Left ventricle myocardium inferior (tissue), 1 donor: ENCODE results near the gene FRAS1. TPM values are rescaled to one million over a fixed set of nuclear protein-coding genes. Genes with fewer than 3 reads are reported as not detected.

Experiments
- DNase-seq: peaks from one replicate; pipeline ENCODE4 v3.0.0-alpha.2; 2020
- H3K27ac ChIP-seq: fragments of 200-600 bp; replicated peaks from 2 replicates; pipeline ENCODE4 v1.8.0; 2021
- H3K27me3 ChIP-seq: fragments of 200-600 bp; 2 replicates; pipeline ENCODE4 v1.8.0; 2021; ENCODE audit warnings: low read depth
- H3K36me3 ChIP-seq: fragments of 200-600 bp; 2 replicates; pipeline ENCODE4 v1.8.0; 2021
- H3K4me1 ChIP-seq: fragments of 200-600 bp; 2 replicates; pipeline ENCODE4 v1.8.0; 2021
- H3K4me3 ChIP-seq: fragments of 200-600 bp; 2 replicates; pipeline ENCODE4 v1.8.0; 2021; ENCODE audit warnings: mild to moderate bottlenecking, moderate library complexity
- H3K9me3 ChIP-seq: fragments of 200-600 bp; replicated peaks from 2 replicates; pipeline ENCODE4 v1.8.0; 2021
- intact Hi-C: fragments of 100-400 bp; cut with micrococcal nuclease; formaldehyde crosslinking; loops from one replicate; pipeline ENCODE4 v1.11.0; 2022
- total RNA-seq: library from RNA; stranded (reverse); fragmentation: NEBNext Ultra II Directional; extraction: Animal tissue kit (Norgen Biotek cat#: 25700); gene quantifications from one replicate; pipeline ENCODE4 v1.2.1, GENCODE V29; 2021
- TF ChIP-seq, protein P1 (sequence below): fragments of 200-600 bp; IDR thresholded peaks from 2 replicates; pipeline ENCODE4 v1.8.0; 2021; ENCODE audit warnings: antibody characterized with exemption, mild to moderate bottlenecking, borderline replicate concordance
- donor health status: DM: no; HTN: yes; CAD: no; lungs with severe emphysema.

Gene FRAS1
- total RNA-seq, 1 donor from 2014 or later: 1.4 TPM

- H3K27ac ChIP-seq: no peak overlapping the region
- no peak overlapping the region for H3K4me3 ChIP-seq
- H3K36me3 ChIP-seq: peaks cover 5% of the 10 kb centered on the region
- no peaks in the 10 kb centered on the region for H3K4me1 ChIP-seq
- TF ChIP-seq, protein P1, sequence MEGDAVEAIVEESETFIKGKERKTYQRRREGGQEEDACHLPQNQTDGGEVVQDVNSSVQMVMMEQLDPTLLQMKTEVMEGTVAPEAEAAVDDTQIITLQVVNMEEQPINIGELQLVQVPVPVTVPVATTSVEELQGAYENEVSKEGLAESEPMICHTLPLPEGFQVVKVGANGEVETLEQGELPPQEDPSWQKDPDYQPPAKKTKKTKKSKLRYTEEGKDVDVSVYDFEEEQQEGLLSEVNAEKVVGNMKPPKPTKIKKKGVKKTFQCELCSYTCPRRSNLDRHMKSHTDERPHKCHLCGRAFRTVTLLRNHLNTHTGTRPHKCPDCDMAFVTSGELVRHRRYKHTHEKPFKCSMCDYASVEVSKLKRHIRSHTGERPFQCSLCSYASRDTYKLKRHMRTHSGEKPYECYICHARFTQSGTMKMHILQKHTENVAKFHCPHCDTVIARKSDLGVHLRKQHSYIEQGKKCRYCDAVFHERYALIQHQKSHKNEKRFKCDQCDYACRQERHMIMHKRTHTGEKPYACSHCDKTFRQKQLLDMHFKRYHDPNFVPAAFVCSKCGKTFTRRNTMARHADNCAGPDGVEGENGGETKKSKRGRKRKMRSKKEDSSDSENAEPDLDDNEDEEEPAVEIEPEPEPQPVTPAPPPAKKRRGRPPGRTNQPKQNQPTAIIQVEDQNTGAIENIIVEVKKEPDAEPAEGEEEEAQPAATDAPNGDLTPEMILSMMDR: no peak
- H3K9me3 ChIP-seq: peaks cover 33% of the 10 kb centered on the region
- H3K27me3 ChIP-seq: no peaks in the 10 kb centered on the region
- no peak for DNase-seq
- intact Hi-C loops: no loop called here
These were observed 340.1 kb downstream of the FRAS1 start for GRCh38 chr4:78397292-78397630.

DNA sequence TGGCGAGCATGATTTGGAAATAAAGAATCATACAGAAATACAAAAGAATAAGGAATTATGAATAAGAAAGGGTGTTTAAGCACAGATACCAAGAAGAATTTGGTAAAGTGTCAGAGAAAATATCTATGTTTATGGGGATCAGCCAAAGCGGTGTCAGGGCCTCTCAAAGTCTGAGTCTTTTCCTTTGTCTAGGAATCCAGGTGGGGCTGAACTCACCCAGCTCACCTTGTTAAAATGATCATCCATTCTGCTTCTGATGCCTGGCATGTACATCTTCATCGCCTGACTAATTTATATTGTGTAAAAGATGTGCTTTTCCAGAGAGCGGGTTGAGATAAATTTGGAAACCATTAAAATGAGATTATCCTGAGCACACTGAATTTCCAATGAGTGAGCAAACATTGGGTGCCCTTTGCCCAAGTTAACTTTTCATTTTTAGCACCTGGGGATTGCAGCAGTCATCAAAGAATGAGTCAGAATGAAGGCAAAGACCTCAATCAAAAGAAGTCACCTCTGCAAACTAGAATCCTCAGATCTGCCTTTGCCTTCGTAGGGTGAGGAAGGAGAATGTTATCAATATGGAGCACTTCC is 352.6 kb downstream of the FRAS1 start:
- DNase-seq: no peak
- H3K9me3 ChIP-seq: no peaks in the 10 kb centered on the region

GRCh38 chr4:78410225-78410624 is 353.1 kb downstream of the FRAS1 start:
- intact Hi-C loops: no loop called here
- H3K36me3 ChIP-seq: no peaks in the 10 kb centered on the region
- TF ChIP-seq, protein P1: no peak

More for the DNA sequence above, 352.6 kb downstream of the FRAS1 start:
- no peak overlapping the region for H3K4me3 ChIP-seq
- H3K4me1 ChIP-seq: peaks cover 10% of the 10 kb centered on the region
- H3K36me3 ChIP-seq: no peaks in the 10 kb centered on the region
- no peaks in the 10 kb centered on the region for H3K27me3 ChIP-seq
- TF ChIP-seq, protein P1: no peak
- H3K27ac ChIP-seq: no peak overlapping the region
- intact Hi-C loops: no loop called here

GRCh38 chr4:78410676-78411075 is 353.6 kb downstream of the FRAS1 start:
- DNase-seq: no peak
- H3K4me1 ChIP-seq: peaks cover 10% of the 10 kb centered on the region
- no peaks in the 10 kb centered on the region for H3K9me3 ChIP-seq
- H3K27me3 ChIP-seq: no peaks in the 10 kb centered on the region
- no peaks in the 10 kb centered on the region for H3K36me3 ChIP-seq
- intact Hi-C loops: no loop called here
- H3K4me3 ChIP-seq: no peak overlapping the region
- TF ChIP-seq, protein P1: no peak
- H3K27ac ChIP-seq: no peak overlapping the region

More at GRCh38 chr4:78410225-78410624, 353.1 kb downstream of the FRAS1 start:
- Histone ChIP-seq H3K27ac (no peak overlapping the region), H3K9me3 (no peaks in the 10 kb centered on the region), H3K4me3 (no peak overlapping the region), H3K4me1 (peaks cover 10% of the 10 kb centered on the region), H3K27me3 (no peaks in the 10 kb centered on the region)
- no peak for DNase-seq

- Histone ChIP-seq H3K4me3 (no peak overlapping the region), H3K27me3 (no peaks in the 10 kb centered on the region), H3K9me3 (no peaks in the 10 kb centered on the region), H3K4me1 (peaks cover 10% of the 10 kb centered on the region), H3K36me3 (no peaks in the 10 kb centered on the region), H3K27ac (no peak overlapping the region)
- intact Hi-C loops: no loop called here
- no peak for DNase-seq
- TF ChIP-seq, protein P1: no peak
These were observed 357.0 kb downstream of the FRAS1 start for GRCh38 chr4:78414116-78414515.

DNA sequence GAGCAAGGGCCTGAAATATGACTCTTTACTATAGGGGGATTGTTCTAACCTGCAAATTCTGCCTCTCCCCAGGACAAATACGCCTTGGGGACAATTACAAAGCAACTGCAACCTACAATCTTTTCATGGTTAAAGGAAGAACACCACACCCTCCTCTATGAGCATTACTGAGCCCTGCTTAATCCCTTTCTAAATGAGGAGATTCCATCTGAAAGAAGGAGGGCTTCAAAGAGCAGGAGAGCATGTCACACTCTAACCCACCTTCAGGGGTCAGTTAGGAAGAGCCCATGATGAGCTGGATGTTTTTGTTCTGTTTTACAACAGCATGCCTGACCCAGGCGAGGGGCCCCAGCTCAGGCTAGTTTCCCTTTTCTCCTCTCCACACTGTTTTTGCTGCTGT is 360.5 kb downstream of the FRAS1 start:
- H3K27ac ChIP-seq: no peak overlapping the region
- H3K9me3 ChIP-seq: no peaks in the 10 kb centered on the region
- TF ChIP-seq, protein P1: no peak
- no peak overlapping the region for H3K4me3 ChIP-seq
- peaks cover 10% of the 10 kb centered on the region for H3K4me1 ChIP-seq
- no peaks in the 10 kb centered on the region for H3K36me3 ChIP-seq
- H3K27me3 ChIP-seq: no peaks in the 10 kb centered on the region
- no peak for DNase-seq
- intact Hi-C loops: no loop called here
